H9 (cell line): Measurements from ENCODE around the gene PTGDR. TPM values are rescaled to one million over a fixed set of nuclear protein-coding genes. Genes with fewer than 3 reads are reported as not detected.

Source experiments
- DNase-seq: peaks from one replicate; pipeline ENCODE4 v3.0.0-alpha.2; 2017
- H2AFZ ChIP-seq: one replicate; pipeline ENCODE4 v1.6.1; 2013; ENCODE audit warnings: mild to moderate bottlenecking, low read length, control low read depth, moderate library complexity
- H2AK5ac ChIP-seq: 2 replicates; pipeline ENCODE4 v1.6.1; 2013; ENCODE audit warnings: low read length, control low read depth, mixed read lengths; ENCODE audit not compliant: insufficient read length
- H2BK120ac ChIP-seq: one replicate; pipeline ENCODE4 v1.6.1; 2013; ENCODE audit warnings: low read depth, mild to moderate bottlenecking, low read length, control low read depth, inconsistent platforms; ENCODE audit not compliant: poor library complexity, severe bottlenecking
- H2BK12ac ChIP-seq: 2 replicates; pipeline ENCODE4 v1.6.1; 2013; ENCODE audit warnings: low read length, control low read depth, mixed read lengths, low read depth; ENCODE audit not compliant: insufficient read length
- H2BK15ac ChIP-seq: 2 replicates; pipeline ENCODE4 v1.6.1; 2013; ENCODE audit warnings: low read depth, low read length, control low read depth
- H2BK20ac ChIP-seq: one replicate; pipeline ENCODE4 v1.6.1; 2013; ENCODE audit warnings: low read depth, mild to moderate bottlenecking, low read length, control low read depth, inconsistent platforms; ENCODE audit not compliant: poor library complexity, severe bottlenecking
- H2BK5ac ChIP-seq: 2 replicates; pipeline ENCODE4 v1.6.1; 2013; ENCODE audit warnings: low read length, control low read depth, mixed read lengths; ENCODE audit not compliant: insufficient read length
- H3K14ac ChIP-seq: 2 replicates; pipeline ENCODE4 v1.6.1; 2013; ENCODE audit warnings: low read length, control low read depth; ENCODE audit not compliant: insufficient read depth
- H3K18ac ChIP-seq: 2 replicates; pipeline ENCODE4 v1.6.1; 2013; ENCODE audit warnings: low read depth, mild to moderate bottlenecking, mixed read lengths, low read length, control low read depth; ENCODE audit not compliant: insufficient read length
- H3K23ac ChIP-seq: 2 replicates; pipeline ENCODE4 v1.6.1; 2013; ENCODE audit warnings: low read length, control low read depth, mixed read lengths, low read depth; ENCODE audit not compliant: insufficient read length
- H3K23me2 ChIP-seq: 2 replicates; pipeline ENCODE4 v1.6.1; 2013; ENCODE audit warnings: low read depth, mild to moderate bottlenecking, mixed read lengths, low read length, control low read depth; ENCODE audit not compliant: insufficient read length, poor library complexity, severe bottlenecking
- H3K27ac ChIP-seq: 2 replicates; pipeline ENCODE4 v1.5.1; 2013; ENCODE audit warnings: low read length, control low read depth, mixed read lengths, low read depth; ENCODE audit not compliant: insufficient read length
- H3K27me3 ChIP-seq: 2 replicates; pipeline ENCODE4 v1.6.1; 2013; ENCODE audit warnings: low read length, control low read depth, inconsistent platforms; ENCODE audit not compliant: insufficient read depth
- H3K4ac ChIP-seq: 2 replicates; pipeline ENCODE4 v1.6.1; 2013; ENCODE audit warnings: low read depth, mild to moderate bottlenecking, control low read depth, inconsistent platforms, low read length, moderate library complexity
- H3K4me1 ChIP-seq: 2 replicates; pipeline ENCODE4 v1.6.1; 2013; ENCODE audit warnings: low read length, control low read depth, inconsistent platforms; ENCODE audit not compliant: insufficient read depth
- H3K4me2 ChIP-seq: 2 replicates; pipeline ENCODE4 v1.6.1; 2013; ENCODE audit warnings: low read length, control low read depth, mixed read lengths; ENCODE audit not compliant: insufficient read length, insufficient read depth
- H3K56ac ChIP-seq: 2 replicates; pipeline ENCODE4 v1.6.1; 2013; ENCODE audit warnings: low read depth, mild to moderate bottlenecking, mixed read lengths, low read length, control low read depth; ENCODE audit not compliant: insufficient read length
- H3K79me1 ChIP-seq: 2 replicates; pipeline ENCODE4 v1.6.1; 2013; ENCODE audit warnings: low read depth, mild to moderate bottlenecking, moderate library complexity, low read length, control low read depth, inconsistent platforms; ENCODE audit not compliant: insufficient read depth, poor library complexity, severe bottlenecking
- H3K79me2 ChIP-seq: 2 replicates; pipeline ENCODE4 v1.6.1; 2013; ENCODE audit warnings: low read length, control low read depth, inconsistent platforms; ENCODE audit not compliant: insufficient read depth
- H3K9ac ChIP-seq: 2 replicates; pipeline ENCODE4 v1.6.1; 2013; ENCODE audit warnings: low read length, control low read depth, mixed read lengths; ENCODE audit not compliant: insufficient read length; ENCODE audit errors: extremely low read depth
- H3K9me3 ChIP-seq: one replicate; pipeline ENCODE4 v1.6.1; 2013; ENCODE audit warnings: low read depth, low read length, inconsistent platforms; ENCODE audit not compliant: control insufficient read depth
- H3T11ph ChIP-seq: one replicate; pipeline ENCODE4 v1.6.1; 2013; ENCODE audit warnings: mild to moderate bottlenecking, low read length, control low read depth, inconsistent platforms
- H4K20me1 ChIP-seq: one replicate; pipeline ENCODE4 v1.6.1; 2013; ENCODE audit not compliant: control insufficient read depth, insufficient read length, insufficient read depth
- H4K5ac ChIP-seq: 2 replicates; pipeline ENCODE4 v1.6.1; 2013; ENCODE audit warnings: low read depth, mild to moderate bottlenecking, mixed read lengths, low read length, control low read depth; ENCODE audit not compliant: insufficient read length
- H4K8ac ChIP-seq: replicated peaks from 2 replicates; pipeline ENCODE4 v1.6.1; 2013; ENCODE audit warnings: low read length, control low read depth, mixed read lengths, low read depth; ENCODE audit not compliant: insufficient read length
- H4K91ac ChIP-seq: 2 replicates; pipeline ENCODE4 v1.6.1; 2013; ENCODE audit warnings: low read depth, mild to moderate bottlenecking, moderate library complexity, mixed read lengths, low read length, control low read depth; ENCODE audit not compliant: insufficient read length
- H3K27ac Mint-ChIP-seq, 3 experiments: 2 replicates in 2 of 3; 3 replicates in 1 of 3; pipeline ENCODE4 v1.8.0; 2020 to 2021; ENCODE audit warnings: mixed read lengths in 3 of 3, mild to moderate bottlenecking in 1 of 3, moderate library complexity in 1 of 3
- H3K27me3 Mint-ChIP-seq: 2 replicates; pipeline ENCODE4 v1.8.0; 2021; ENCODE audit warnings: low read depth, mild to moderate bottlenecking, moderate library complexity, mixed read lengths
- H3K36me3 Mint-ChIP-seq, 3 experiments: 2 replicates in 2 of 3; 3 replicates in 1 of 3; pipeline ENCODE4 v1.8.0; 2020 to 2021; ENCODE audit warnings: low read depth in 3 of 3, mixed read lengths in 3 of 3; ENCODE audit not compliant: insufficient read depth in 1 of 3
- H3K4me1 Mint-ChIP-seq, 2 experiments: 2 replicates each; pipeline ENCODE4 v1.8.0; 2020; ENCODE audit warnings: mixed read lengths in 2 of 2
- H3K4me3 Mint-ChIP-seq, 2 experiments: 2 replicates in 1 of 2; 3 replicates in 1 of 2; pipeline ENCODE4 v1.8.0; 2020 to 2021; ENCODE audit warnings: mild to moderate bottlenecking in 2 of 2, mixed read lengths in 2 of 2, moderate library complexity in 1 of 2
- H3K9me3 Mint-ChIP-seq, 2 experiments: 2 replicates in 1 of 2; 3 replicates in 1 of 2; pipeline ENCODE4 v1.8.0; 2020; ENCODE audit warnings: mild to moderate bottlenecking in 2 of 2, mixed read lengths in 2 of 2, moderate library complexity in 1 of 2
- WGBS: extraction: QIAGEN DNeasy Blood & Tissue Kit; methylation state at CpG from one replicate; pipeline ENCODE4 v1.1.7; 2013; ENCODE audit warnings: missing lambda C conversion rate, low lambda C conversion rate, mixed read lengths; ENCODE audit not compliant: insufficient read length; ENCODE audit errors: extremely low coverage; 5-methylcytosine and 5-hydroxymethylcytosine counted together
- total RNA-seq: library from RNA; stranded (reverse); gene quantifications from 2 replicates; pipeline ENCODE4 v1.2.1, GENCODE V29; 2021
- TF ChIP-seq, protein P1 (sequence below): fragments of 200-600 bp; sonication (generic); conservative IDR thresholded peaks from 3 replicates; pipeline ENCODE4 v1.8.0; 2021; ENCODE audit warnings: antibody characterized with exemption, mild to moderate bottlenecking

Gene PTGDR
- total RNA-seq, 1 experiment from 2014 or later = not detected

DNA sequence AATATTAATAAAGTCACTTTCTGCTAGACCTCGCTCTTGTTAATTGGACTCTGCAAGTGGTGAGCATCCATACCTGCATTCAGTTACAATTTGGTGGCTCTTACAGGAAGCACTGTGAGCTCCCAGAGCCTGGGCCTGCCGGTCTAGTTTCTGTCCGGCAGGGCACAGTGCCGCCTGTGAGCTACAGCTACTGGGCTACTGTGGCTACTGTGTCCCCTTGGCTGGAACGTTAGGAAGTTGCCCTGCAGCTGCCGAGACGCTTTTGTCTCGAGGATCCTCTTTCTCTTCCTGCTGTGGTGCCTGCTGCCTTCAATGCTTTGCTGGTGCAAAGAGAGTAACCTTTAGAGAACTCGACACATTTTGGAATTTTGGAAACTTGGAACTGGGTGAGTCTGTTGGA is 44.6 kb upstream of the PTGDR start:
- Mint-ChIP-seq H3K27ac (no peak overlapping the region), H3K9me3 (peaks cover 0 to 2% of the 10 kb centered on the region in 2 experiments; a peak in 1 of 5 replicates), H3K4me3 (no peak overlapping the region), H3K27me3 (peaks cover 2% of the 10 kb centered on the region; the same call in 1 of the 2 replicates), H3K36me3 (no peaks in the 10 kb centered on the region), H3K4me1 (peaks cover 10 to 12% of the 10 kb centered on the region in 2 experiments; a peak in 3 of 4 replicates)
- Histone ChIP-seq H3T11ph (no peak overlapping the region), H2AFZ (no peak overlapping the region), H3K23ac (no peak overlapping the region), H2BK120ac (no peak overlapping the region), H2BK20ac (no peak overlapping the region), H4K91ac (no peak overlapping the region), H4K20me1 (no peaks in the 10 kb centered on the region), H3K27ac (no peak overlapping the region), H3K18ac (no peak overlapping the region), H2BK5ac (no peak overlapping the region), H3K4me2 (no peak overlapping the region), H3K79me1 (no peaks in the 10 kb centered on the region), H3K23me2 (no peaks in the 10 kb centered on the region), H4K8ac (no peak overlapping the region), H2BK15ac (no peak overlapping the region), H3K4me1 (no peaks in the 10 kb centered on the region), H4K5ac (no peak overlapping the region), H3K27me3 (no peaks in the 10 kb centered on the region), H3K4ac (no peak overlapping the region), H3K9me3 (no peaks in the 10 kb centered on the region), H3K79me2 (no peaks in the 10 kb centered on the region), H3K9ac (no peak overlapping the region), H3K56ac (no peak overlapping the region), H3K14ac (no peak overlapping the region), H2AK5ac (no peak overlapping the region), H2BK12ac (no peak overlapping the region)
- DNase-seq = no peak
- WGBS = no CpG with 5 or more reads among the region's 9 CpGs
- TF ChIP-seq, protein P1, sequence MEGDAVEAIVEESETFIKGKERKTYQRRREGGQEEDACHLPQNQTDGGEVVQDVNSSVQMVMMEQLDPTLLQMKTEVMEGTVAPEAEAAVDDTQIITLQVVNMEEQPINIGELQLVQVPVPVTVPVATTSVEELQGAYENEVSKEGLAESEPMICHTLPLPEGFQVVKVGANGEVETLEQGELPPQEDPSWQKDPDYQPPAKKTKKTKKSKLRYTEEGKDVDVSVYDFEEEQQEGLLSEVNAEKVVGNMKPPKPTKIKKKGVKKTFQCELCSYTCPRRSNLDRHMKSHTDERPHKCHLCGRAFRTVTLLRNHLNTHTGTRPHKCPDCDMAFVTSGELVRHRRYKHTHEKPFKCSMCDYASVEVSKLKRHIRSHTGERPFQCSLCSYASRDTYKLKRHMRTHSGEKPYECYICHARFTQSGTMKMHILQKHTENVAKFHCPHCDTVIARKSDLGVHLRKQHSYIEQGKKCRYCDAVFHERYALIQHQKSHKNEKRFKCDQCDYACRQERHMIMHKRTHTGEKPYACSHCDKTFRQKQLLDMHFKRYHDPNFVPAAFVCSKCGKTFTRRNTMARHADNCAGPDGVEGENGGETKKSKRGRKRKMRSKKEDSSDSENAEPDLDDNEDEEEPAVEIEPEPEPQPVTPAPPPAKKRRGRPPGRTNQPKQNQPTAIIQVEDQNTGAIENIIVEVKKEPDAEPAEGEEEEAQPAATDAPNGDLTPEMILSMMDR = no peak
